Hepatocyte (in vitro differentiated cells): ENCODE results near the gene CMSS1. TPM values are rescaled to one million over a fixed set of nuclear protein-coding genes. Genes with fewer than 3 reads are reported as not detected.

Experiments
- DNase-seq: peaks from one replicate; pipeline ENCODE4 v3.0.0-alpha.2; 2016; ENCODE audit warnings: low spot score
- H2AFZ ChIP-seq: fragments of 200-600 bp; sonication (generic); 2 replicates; pipeline ENCODE4 v1.6.0; 2016; ENCODE audit warnings: antibody characterized with exemption, mild to moderate bottlenecking
- H3K27ac ChIP-seq: fragments of 200-600 bp; sonication (generic); 2 replicates; pipeline ENCODE4 v1.5.1; 2016; ENCODE audit warnings: mild to moderate bottlenecking
- H3K27me3 ChIP-seq: fragments of 200-600 bp; sonication (generic); 2 replicates; pipeline ENCODE4 v1.6.1; 2016
- H3K36me3 ChIP-seq: fragments of 200-600 bp; sonication (generic); replicated peaks from 2 replicates; pipeline ENCODE4 v1.5.1; 2016; ENCODE audit warnings: low read depth; ENCODE audit not compliant: insufficient read depth
- H3K4me1 ChIP-seq: fragments of 200-600 bp; sonication (generic); 2 replicates; pipeline ENCODE4 v1.5.1; 2016; ENCODE audit warnings: mild to moderate bottlenecking, moderate library complexity; ENCODE audit not compliant: insufficient read depth
- H3K4me2 ChIP-seq: fragments of 200-600 bp; sonication (generic); 2 replicates; pipeline ENCODE4 v1.6.0; 2016
- H3K4me3 ChIP-seq: fragments of 200-600 bp; sonication (generic); 2 replicates; pipeline ENCODE4 v1.5.1; 2016; ENCODE audit warnings: mild to moderate bottlenecking
- H3K79me2 ChIP-seq: fragments of 200-600 bp; sonication (generic); 2 replicates; pipeline ENCODE4 v1.6.0; 2017; ENCODE audit warnings: mild to moderate bottlenecking
- H3K9me2 ChIP-seq: fragments of 200-600 bp; sonication (generic); replicated peaks from 2 replicates; pipeline ENCODE4 v1.6.0; 2017; ENCODE audit warnings: mild to moderate bottlenecking; ENCODE audit not compliant: insufficient read depth
- H3K9me3 ChIP-seq: fragments of 200-600 bp; sonication (generic); 2 replicates; pipeline ENCODE4 v1.5.1; 2016; ENCODE audit warnings: low read depth, mild to moderate bottlenecking
- H4K20me1 ChIP-seq: fragments of 200-600 bp; sonication (generic); 2 replicates; pipeline ENCODE4 v1.6.0; 2016; ENCODE audit warnings: mild to moderate bottlenecking; ENCODE audit not compliant: insufficient read depth, poor library complexity, severe bottlenecking
- EZH2 ChIP-seq: fragments of 200-600 bp; sonication (generic); IDR thresholded peaks from 2 replicates; pipeline ENCODE4 v1.6.1; 2016; ENCODE audit warnings: antibody characterized with exemption, mild to moderate bottlenecking, borderline replicate concordance
- EZH2phosphoT487 ChIP-seq: fragments of 200-600 bp; sonication (generic); IDR thresholded peaks from one replicate; pipeline ENCODE4 v1.6.1; 2018; ENCODE audit warnings: antibody characterized with exemption, mild to moderate bottlenecking, low read depth, moderate library complexity; ENCODE audit not compliant: unreplicated experiment, severe bottlenecking
- WGBS: methylation state at CpG from one replicate; pipeline ENCODE4 v1.1.6; 2016; ENCODE audit warnings: low lambda C conversion rate; ENCODE audit errors: missing lambda C conversion rate; 5-methylcytosine and 5-hydroxymethylcytosine counted together
- polyA plus RNA-seq: library from polyadenylated mRNA; unstranded; fragments of >200 nt; fragmentation: Nextera tagmentation; extraction: Ambion mirVana; gene quantifications from 2 replicates; pipeline ENCODE4 v1.2.1, GENCODE V29; 2016
- total RNA-seq: library from RNA; depleted of rRNA; stranded (reverse); fragments of >200 nt; gene quantifications from 2 replicates; pipeline ENCODE4 v1.2.3, GENCODE V29; 2014
- TF ChIP-seq, protein P1 (sequence below): fragments of 200-600 bp; sonication (generic); IDR thresholded peaks from 2 replicates; pipeline ENCODE4 v1.5.1; 2016; ENCODE audit warnings: antibody characterized with exemption, mild to moderate bottlenecking; ENCODE audit not compliant: poor library complexity

CMSS1 gene
- total and polyA plus RNA-seq, 2 experiments from 2014 or later: 11.8 to 17.0 TPM

DNA sequence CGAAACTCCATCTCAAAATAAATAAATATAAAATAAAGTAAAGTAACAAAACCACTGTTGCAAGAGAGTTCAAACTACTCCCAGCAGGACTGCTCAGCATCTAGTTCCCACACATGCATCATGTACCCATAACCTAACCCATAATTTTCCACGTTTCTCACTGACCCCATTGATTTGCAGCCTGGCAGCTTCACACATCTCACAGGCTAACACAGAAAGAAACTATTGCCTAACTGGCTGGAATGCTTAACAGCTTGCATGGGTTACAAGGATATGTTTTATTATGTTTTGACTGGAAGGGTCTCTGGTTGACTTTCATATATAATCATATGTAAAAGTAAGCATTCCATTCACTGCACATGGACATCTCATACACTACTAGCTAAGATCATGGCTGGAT is 387.5 kb downstream of the CMSS1 start:
- H3K27me3 ChIP-seq: no peaks in the 10 kb centered on the region
- no peak for DNase-seq
- TF ChIP-seq, protein P1, sequence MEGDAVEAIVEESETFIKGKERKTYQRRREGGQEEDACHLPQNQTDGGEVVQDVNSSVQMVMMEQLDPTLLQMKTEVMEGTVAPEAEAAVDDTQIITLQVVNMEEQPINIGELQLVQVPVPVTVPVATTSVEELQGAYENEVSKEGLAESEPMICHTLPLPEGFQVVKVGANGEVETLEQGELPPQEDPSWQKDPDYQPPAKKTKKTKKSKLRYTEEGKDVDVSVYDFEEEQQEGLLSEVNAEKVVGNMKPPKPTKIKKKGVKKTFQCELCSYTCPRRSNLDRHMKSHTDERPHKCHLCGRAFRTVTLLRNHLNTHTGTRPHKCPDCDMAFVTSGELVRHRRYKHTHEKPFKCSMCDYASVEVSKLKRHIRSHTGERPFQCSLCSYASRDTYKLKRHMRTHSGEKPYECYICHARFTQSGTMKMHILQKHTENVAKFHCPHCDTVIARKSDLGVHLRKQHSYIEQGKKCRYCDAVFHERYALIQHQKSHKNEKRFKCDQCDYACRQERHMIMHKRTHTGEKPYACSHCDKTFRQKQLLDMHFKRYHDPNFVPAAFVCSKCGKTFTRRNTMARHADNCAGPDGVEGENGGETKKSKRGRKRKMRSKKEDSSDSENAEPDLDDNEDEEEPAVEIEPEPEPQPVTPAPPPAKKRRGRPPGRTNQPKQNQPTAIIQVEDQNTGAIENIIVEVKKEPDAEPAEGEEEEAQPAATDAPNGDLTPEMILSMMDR: no peak
- TF ChIP-seq EZH2 (no peak), EZH2phosphoT487 (no peak)

DNA sequence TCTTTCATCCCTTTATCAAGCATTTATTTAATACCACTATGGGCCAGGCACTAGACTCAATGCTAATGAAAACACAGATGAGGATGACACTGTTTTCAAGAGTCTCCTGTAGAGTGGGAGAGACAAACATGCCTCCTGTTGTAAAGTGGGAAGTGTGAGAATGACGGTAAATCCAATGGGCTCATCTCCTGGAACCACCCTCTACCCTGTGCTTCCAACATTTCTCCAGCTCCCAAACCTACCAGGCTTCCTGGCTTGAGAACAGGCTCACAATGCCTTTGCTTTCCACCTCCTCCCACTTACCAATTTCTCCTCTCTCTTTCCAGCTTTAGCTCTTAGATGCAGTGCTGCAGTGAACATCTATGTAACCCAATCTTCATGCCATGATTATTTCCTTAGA is 389.0 kb downstream of the CMSS1 start:
- DNase-seq: no peak
- Histone ChIP-seq H3K4me1 (peaks cover 13% of the 10 kb centered on the region), H2AFZ (no peak overlapping the region), H3K9me3 (no peaks in the 10 kb centered on the region), H3K27ac (no peak overlapping the region), H4K20me1 (no peaks in the 10 kb centered on the region), H3K36me3 (no peaks in the 10 kb centered on the region), H3K79me2 (no peaks in the 10 kb centered on the region), H3K9me2 (no peaks in the 10 kb centered on the region), H3K4me2 (no peak overlapping the region), H3K4me3 (no peak overlapping the region), H3K27me3 (no peaks in the 10 kb centered on the region)
- TF ChIP-seq, protein P1: no peak
- no peak for TF ChIP-seq EZH2
- TF ChIP-seq EZH2phosphoT487: no peak
- 91% methylated on average over 1 of the region's 1 CpG for WGBS

More for the DNA sequence above, 387.5 kb downstream of the CMSS1 start:
- Histone ChIP-seq H3K4me2 (no peak overlapping the region), H2AFZ (no peak overlapping the region), H3K9me2 (no peaks in the 10 kb centered on the region), H3K79me2 (no peaks in the 10 kb centered on the region), H3K36me3 (no peaks in the 10 kb centered on the region), H3K27ac (no peak overlapping the region), H4K20me1 (no peaks in the 10 kb centered on the region), H3K4me3 (no peak overlapping the region), H3K9me3 (no peaks in the 10 kb centered on the region), H3K4me1 (peaks cover 3% of the 10 kb centered on the region)
- 76% methylated on average over 2 of the region's 2 CpGs for whole genome bisulfite sequencing

DNA sequence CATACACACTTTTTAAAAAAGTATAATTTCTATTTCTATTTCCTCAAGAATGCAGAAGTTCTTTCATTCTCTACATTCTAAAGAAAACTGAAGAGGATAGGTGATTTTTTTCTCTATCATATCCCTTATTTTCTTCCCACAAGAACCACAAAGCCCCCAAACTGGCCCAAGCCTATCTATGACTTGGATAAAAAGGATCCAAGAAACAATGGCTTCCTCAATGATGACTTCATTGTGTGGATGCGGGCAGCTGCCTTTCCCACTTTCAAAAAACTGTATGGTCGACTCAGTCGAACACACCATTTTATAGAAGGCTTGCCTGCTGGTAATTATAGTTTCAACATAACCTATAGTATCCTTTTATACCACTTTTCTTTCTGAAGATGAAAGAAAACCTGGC is 390.2 kb downstream of the CMSS1 start:
- WGBS: 94% methylated on average over 3 of the region's 3 CpGs
- DNase-seq: no peak
- TF ChIP-seq, protein P1: no peak
- no peak for TF ChIP-seq EZH2
- no peak for TF ChIP-seq EZH2phosphoT487

DNA sequence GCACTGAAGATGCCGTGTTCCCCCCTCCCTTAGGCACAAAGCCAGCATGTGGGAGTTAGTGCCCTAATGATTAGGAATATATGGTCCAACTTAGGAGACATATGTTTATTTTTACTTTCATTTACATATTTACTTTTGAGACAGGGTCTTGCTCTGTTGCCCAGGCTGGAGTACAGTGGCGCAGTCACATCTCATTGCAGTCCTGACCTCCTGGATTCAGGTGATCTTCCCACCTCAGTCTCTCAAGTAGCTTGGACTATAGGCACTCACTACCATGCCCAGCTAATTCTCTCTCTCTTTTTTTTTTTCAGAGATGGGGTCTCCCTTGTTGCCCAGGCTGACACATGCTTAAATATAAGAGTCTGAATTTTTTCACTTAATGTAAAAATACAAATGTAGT is 391.5 kb downstream of the CMSS1 start:
- H3K36me3 ChIP-seq: no peaks in the 10 kb centered on the region
- no peaks in the 10 kb centered on the region for H3K9me2 ChIP-seq
- no peak overlapping the region for H3K27ac ChIP-seq
- no peak overlapping the region for H2AFZ ChIP-seq
- H3K4me1 ChIP-seq: peaks cover 13% of the 10 kb centered on the region
- DNase-seq: no peak
- no peaks in the 10 kb centered on the region for H3K27me3 ChIP-seq
- 95% methylated on average over 2 of the region's 2 CpGs for WGBS
- H4K20me1 ChIP-seq: no peaks in the 10 kb centered on the region
- TF ChIP-seq, protein P1: no peak
- TF ChIP-seq EZH2 (no peak), EZH2phosphoT487 (no peak)
- H3K4me3 ChIP-seq: no peak overlapping the region
- no peaks in the 10 kb centered on the region for H3K79me2 ChIP-seq
- H3K4me2 ChIP-seq: no peak overlapping the region
- no peaks in the 10 kb centered on the region for H3K9me3 ChIP-seq

More for the DNA sequence above, 390.2 kb downstream of the CMSS1 start:
- Histone ChIP-seq H2AFZ (no peak overlapping the region), H3K27me3 (no peaks in the 10 kb centered on the region), H3K36me3 (no peaks in the 10 kb centered on the region), H3K27ac (no peak overlapping the region), H4K20me1 (no peaks in the 10 kb centered on the region), H3K4me2 (no peak overlapping the region), H3K9me3 (no peaks in the 10 kb centered on the region), H3K4me1 (peaks cover 13% of the 10 kb centered on the region), H3K79me2 (no peaks in the 10 kb centered on the region), H3K9me2 (no peaks in the 10 kb centered on the region), H3K4me3 (no peak overlapping the region)
